Measurements from ENCODE around the gene STRIT1. TPM values are rescaled to one million over a fixed set of nuclear protein-coding genes. Genes with fewer than 3 reads are reported as not detected.
A peak's percentile ranks its signal among the peaks of the same experiment; 100 is the strongest.

Gene STRIT1
- total and polyA plus RNA-seq, 2 donors (not counting 1 experiment from before 2014, with no cell fraction given): not detected

- TF ChIP-seq CTCF (conservative IDR thresholded peaks at IDR 0.05 in 1 of 2, IDR thresholded peaks at IDR 0.05 in 1 of 2; ENCODE audit: low read depth in 1 of 2, low read length in 2 of 2) (no peak), EZH2 (IDR thresholded peaks at IDR 0.05; ENCODE audit: low read length, missing control alignments) (no peak)
- H3K9ac ChIP-seq (ENCODE audit: insufficient read depth, low read length): no peak overlapping the region
- H3K27me3 ChIP-seq (ENCODE audit: control insufficient read depth, insufficient read depth, low read length): no peaks in the 10 kb centered on the region
- no peaks in the 10 kb centered on the region for H3K79me2 ChIP-seq (ENCODE audit: control insufficient read depth, insufficient read depth, low read length)
- no peak overlapping the region for H3K27ac ChIP-seq (ENCODE audit: insufficient read depth, low read length)
- no peaks in the 10 kb centered on the region for H3K36me3 ChIP-seq (ENCODE audit: control insufficient read depth, insufficient read depth, low read length)
- H4K20me1 ChIP-seq (ENCODE audit: control insufficient read depth, extremely low read depth, insufficient read depth, low read length): no peaks in the 10 kb centered on the region
- no peak overlapping the region for H2AFZ ChIP-seq (ENCODE audit: low read length)
- no peaks in the 10 kb centered on the region for H3K4me1 ChIP-seq (ENCODE audit: control insufficient read depth, extremely low read depth, insufficient read depth, low read length)
- H3K4me2 ChIP-seq (ENCODE audit: extremely low read depth, insufficient read depth, low read length): no peak overlapping the region
- no peak overlapping the region for H3K4me3 ChIP-seq (replicated peaks in 1 of 4; ENCODE audit: control extremely low read depth in 1 of 4, insufficient read depth in 1 of 4, low read depth in 3 of 4, low read length in 4 of 4)
- DNase-seq (ENCODE audit: low read depth in 2 of 2): peak in 1 of 2 donors; percentile 37
- H3K9me3 ChIP-seq (ENCODE audit: control insufficient read depth, insufficient read depth, low read depth, low read length): no peaks in the 10 kb centered on the region
Observed at GRCh38 chr3:155332716-155333115, 39.2 kb upstream of the STRIT1 start.

GRCh38 chr3:155331078-155331477 is 37.6 kb upstream of the STRIT1 start:
- no peaks in the 10 kb centered on the region for H3K27me3 ChIP-seq (ENCODE audit: control insufficient read depth, insufficient read depth, low read length)
- no peak overlapping the region for H3K4me2 ChIP-seq (ENCODE audit: extremely low read depth, insufficient read depth, low read length)
- no peak overlapping the region for H3K27ac ChIP-seq (ENCODE audit: insufficient read depth, low read length)
- no peak overlapping the region for H2AFZ ChIP-seq (ENCODE audit: low read length)
- H4K20me1 ChIP-seq (ENCODE audit: control insufficient read depth, extremely low read depth, insufficient read depth, low read length): no peaks in the 10 kb centered on the region
- no peaks in the 10 kb centered on the region for H3K9me3 ChIP-seq (ENCODE audit: control insufficient read depth, insufficient read depth, low read depth, low read length)
- no peaks in the 10 kb centered on the region for H3K36me3 ChIP-seq (ENCODE audit: control insufficient read depth, insufficient read depth, low read length)
- no peak overlapping the region for H3K4me3 ChIP-seq (replicated peaks in 1 of 4; ENCODE audit: control extremely low read depth in 1 of 4, insufficient read depth in 1 of 4, low read depth in 3 of 4, low read length in 4 of 4)
- H3K4me1 ChIP-seq (ENCODE audit: control insufficient read depth, extremely low read depth, insufficient read depth, low read length): no peaks in the 10 kb centered on the region
- H3K9ac ChIP-seq (ENCODE audit: insufficient read depth, low read length): no peak overlapping the region
- H3K79me2 ChIP-seq (ENCODE audit: control insufficient read depth, insufficient read depth, low read length): no peaks in the 10 kb centered on the region
- TF ChIP-seq CTCF (conservative IDR thresholded peaks at IDR 0.05 in 1 of 2, IDR thresholded peaks at IDR 0.05 in 1 of 2; ENCODE audit: low read depth in 1 of 2, low read length in 2 of 2) (no peak), EZH2 (IDR thresholded peaks at IDR 0.05; ENCODE audit: low read length, missing control alignments) (no peak)
- no peak for DNase-seq (ENCODE audit: low read depth in 2 of 2)

- H2AFZ ChIP-seq (ENCODE audit: low read length): no peak overlapping the region
- no peak overlapping the region for H3K4me2 ChIP-seq (ENCODE audit: extremely low read depth, insufficient read depth, low read length)
- no peak overlapping the region for H3K9ac ChIP-seq (ENCODE audit: insufficient read depth, low read length)
- no peak for DNase-seq (ENCODE audit: low read depth in 2 of 2)
- H3K4me1 ChIP-seq (ENCODE audit: control insufficient read depth, extremely low read depth, insufficient read depth, low read length): no peaks in the 10 kb centered on the region
- no peak overlapping the region for H3K27ac ChIP-seq (ENCODE audit: insufficient read depth, low read length)
- H4K20me1 ChIP-seq (ENCODE audit: control insufficient read depth, extremely low read depth, insufficient read depth, low read length): no peaks in the 10 kb centered on the region
- H3K79me2 ChIP-seq (ENCODE audit: control insufficient read depth, insufficient read depth, low read length): no peaks in the 10 kb centered on the region
- H3K36me3 ChIP-seq (ENCODE audit: control insufficient read depth, insufficient read depth, low read length): no peaks in the 10 kb centered on the region
- H3K9me3 ChIP-seq (ENCODE audit: control insufficient read depth, insufficient read depth, low read depth, low read length): no peaks in the 10 kb centered on the region
- no peaks in the 10 kb centered on the region for H3K27me3 ChIP-seq (ENCODE audit: control insufficient read depth, insufficient read depth, low read length)
- no peak overlapping the region for H3K4me3 ChIP-seq (replicated peaks in 1 of 4; ENCODE audit: control extremely low read depth in 1 of 4, insufficient read depth in 1 of 4, low read depth in 3 of 4, low read length in 4 of 4)
- TF ChIP-seq EZH2 (IDR thresholded peaks at IDR 0.05; ENCODE audit: low read length, missing control alignments) (no peak), CTCF (conservative IDR thresholded peaks at IDR 0.05 in 1 of 2, IDR thresholded peaks at IDR 0.05 in 1 of 2; ENCODE audit: low read depth in 1 of 2, low read length in 2 of 2) (no peak)
Observed at GRCh38 chr3:155330370-155330769, 36.9 kb upstream of the STRIT1 start.

Data from fibroblast of lung (primary cell).